SK-N-SH treated with all-trans-retinoic acid at 6 μM for 48 hours (cell line): Measurements from ENCODE around the gene HIBCH.

Source experiments
- ARNTL ChIP-seq: fragments of 450-650 bp; formaldehyde crosslinking; IDR thresholded peaks from 2 replicates; pipeline ENCODE4 v1.5.0; 2020; ENCODE audit warnings: low read depth, mild to moderate bottlenecking, moderate library complexity, borderline replicate concordance
- BACH2 ChIP-seq: fragments of 250-450 bp; sonication (Bioruptor Pico); IDR thresholded peaks from 2 replicates; pipeline ENCODE4 v1.9.0; 2021; ENCODE audit warnings: mild to moderate bottlenecking, borderline replicate concordance
- ESRRG ChIP-seq: fragments of 250-450 bp; sonication (Bioruptor Pico); IDR thresholded peaks from 2 replicates; pipeline ENCODE4 v1.6.1; 2021; ENCODE audit warnings: mild to moderate bottlenecking
- OSR1 ChIP-seq: fragments of 250-450 bp; sonication (Bioruptor Pico); IDR thresholded peaks from 2 replicates; pipeline ENCODE4 v1.8.0; 2022; ENCODE audit warnings: moderate library complexity, mild to moderate bottlenecking, inconsistent platforms
- TF ChIP-seq, protein P1 (sequence below): fragments of 250-450 bp; sonication (Bioruptor Pico); IDR thresholded peaks from 2 replicates; pipeline ENCODE4 v1.8.0; 2021; ENCODE audit warnings: low read depth, mild to moderate bottlenecking, moderate library complexity, borderline replicate concordance
- TF ChIP-seq, protein P2 (sequence below): fragments of 250-450 bp; sonication (Bioruptor Pico); IDR thresholded peaks from 2 replicates; pipeline ENCODE4 v1.8.0; 2020; ENCODE audit warnings: mild to moderate bottlenecking, moderate library complexity, borderline replicate concordance

DNA sequence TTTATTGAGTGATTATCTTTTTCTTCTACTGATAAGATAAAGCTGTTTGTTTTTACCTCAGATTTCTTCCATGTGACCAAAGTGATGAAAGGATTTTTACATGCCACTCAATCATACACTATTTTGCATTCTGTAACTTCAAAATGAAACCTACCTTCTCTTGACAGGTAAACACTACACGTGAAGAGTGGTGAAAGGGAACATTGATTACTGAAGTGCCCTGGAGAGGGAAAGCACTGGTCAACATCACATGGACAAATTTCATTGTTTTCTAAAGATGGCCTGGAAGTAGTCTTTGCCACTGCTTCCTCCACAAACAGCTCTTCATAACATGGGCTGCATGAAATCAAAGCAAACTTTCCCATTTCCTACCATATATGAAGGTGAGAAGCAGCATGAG lies 120.1 kb downstream of the HIBCH start:
- TF ChIP-seq, protein P1, sequence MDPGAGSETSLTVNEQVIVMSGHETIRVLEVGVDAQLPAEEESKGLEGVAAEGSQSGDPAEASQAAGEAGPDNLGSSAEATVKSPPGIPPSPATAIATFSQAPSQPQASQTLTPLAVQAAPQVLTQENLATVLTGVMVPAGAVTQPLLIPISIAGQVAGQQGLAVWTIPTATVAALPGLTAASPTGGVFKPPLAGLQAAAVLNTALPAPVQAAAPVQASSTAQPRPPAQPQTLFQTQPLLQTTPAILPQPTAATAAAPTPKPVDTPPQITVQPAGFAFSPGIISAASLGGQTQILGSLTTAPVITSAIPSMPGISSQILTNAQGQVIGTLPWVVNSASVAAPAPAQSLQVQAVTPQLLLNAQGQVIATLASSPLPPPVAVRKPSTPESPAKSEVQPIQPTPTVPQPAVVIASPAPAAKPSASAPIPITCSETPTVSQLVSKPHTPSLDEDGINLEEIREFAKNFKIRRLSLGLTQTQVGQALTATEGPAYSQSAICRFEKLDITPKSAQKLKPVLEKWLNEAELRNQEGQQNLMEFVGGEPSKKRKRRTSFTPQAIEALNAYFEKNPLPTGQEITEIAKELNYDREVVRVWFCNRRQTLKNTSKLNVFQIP (CRISPR knock-in tag), result no peak
- TF ChIP-seq, protein P2, sequence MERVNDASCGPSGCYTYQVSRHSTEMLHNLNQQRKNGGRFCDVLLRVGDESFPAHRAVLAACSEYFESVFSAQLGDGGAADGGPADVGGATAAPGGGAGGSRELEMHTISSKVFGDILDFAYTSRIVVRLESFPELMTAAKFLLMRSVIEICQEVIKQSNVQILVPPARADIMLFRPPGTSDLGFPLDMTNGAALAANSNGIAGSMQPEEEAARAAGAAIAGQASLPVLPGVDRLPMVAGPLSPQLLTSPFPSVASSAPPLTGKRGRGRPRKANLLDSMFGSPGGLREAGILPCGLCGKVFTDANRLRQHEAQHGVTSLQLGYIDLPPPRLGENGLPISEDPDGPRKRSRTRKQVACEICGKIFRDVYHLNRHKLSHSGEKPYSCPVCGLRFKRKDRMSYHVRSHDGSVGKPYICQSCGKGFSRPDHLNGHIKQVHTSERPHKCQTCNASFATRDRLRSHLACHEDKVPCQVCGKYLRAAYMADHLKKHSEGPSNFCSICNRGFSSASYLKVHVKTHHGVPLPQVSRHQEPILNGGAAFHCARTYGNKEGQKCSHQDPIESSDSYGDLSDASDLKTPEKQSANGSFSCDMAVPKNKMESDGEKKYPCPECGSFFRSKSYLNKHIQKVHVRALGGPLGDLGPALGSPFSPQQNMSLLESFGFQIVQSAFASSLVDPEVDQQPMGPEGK (CRISPR knock-in tag), result no peak
- TF ChIP-seq ARNTL (CRISPR knock-in tag) (no peak), OSR1 (CRISPR knock-in tag) (no peak), ESRRG (CRISPR knock-in tag) (no peak), BACH2 (CRISPR knock-in tag) (no peak)
